GM21447 (cell line): Measurements from ENCODE around the gene DOCK1.
"Not testable (repeated sequence)": the region's sequence is repeated elsewhere in the genome, so short reads cannot be mapped to it uniquely, and the experiment has no call there.

Source experiments
- ATAC-seq: cut with Tn5 transposase; IDR thresholded peaks from one replicate; pipeline ENCODE4 v1.9.1; 2021; ENCODE audit not compliant: unreplicated experiment

DOCK1 gene

DNA sequence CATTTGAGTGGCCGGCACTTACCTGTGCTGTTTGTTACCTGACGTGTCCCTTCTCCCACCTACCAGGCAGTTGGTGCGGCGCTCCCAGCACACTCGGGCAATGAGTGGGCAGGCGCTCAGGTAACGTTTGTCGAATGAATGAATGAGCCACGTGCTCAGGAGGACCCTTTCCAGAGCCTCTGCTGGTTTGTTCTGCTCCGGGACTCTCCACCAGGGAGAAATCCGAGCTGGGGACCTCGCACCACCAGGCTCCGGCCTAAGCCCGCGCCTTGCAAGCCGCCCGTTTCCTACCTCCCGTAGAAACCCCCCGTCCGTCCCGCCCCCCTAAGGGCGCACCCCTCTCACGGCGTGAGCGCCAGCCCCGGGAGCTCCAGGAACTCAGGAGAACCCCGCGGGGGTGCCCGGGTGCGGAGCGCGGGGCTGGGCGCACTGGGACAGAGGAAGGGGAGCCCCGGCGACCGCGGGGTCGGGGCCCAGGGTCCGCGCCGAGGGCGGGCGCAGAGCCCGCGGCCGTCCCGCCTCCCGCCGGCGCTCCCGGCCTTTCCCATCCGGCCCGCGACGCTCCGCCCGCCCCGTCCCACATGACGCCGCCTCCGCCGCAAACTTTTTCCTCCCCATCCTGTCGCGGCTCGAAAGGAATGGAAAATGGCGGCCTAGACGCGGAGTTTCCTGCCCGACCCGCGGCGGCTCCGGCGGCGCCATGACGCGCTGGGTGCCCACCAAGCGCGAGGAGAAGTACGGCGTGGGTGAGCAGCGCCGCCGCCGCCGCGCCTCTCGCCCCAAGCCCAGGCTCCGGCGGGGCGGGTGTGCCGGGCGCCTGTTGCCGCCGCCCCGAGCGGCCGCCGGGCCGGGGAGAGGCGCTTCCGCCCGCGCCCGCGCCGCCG lies at the start of gene DOCK1:
Gene DOCK1, plus strand, starts transcription at position 611 of the 884 bp plus-strand sequence. Its CDS starts 90 bp downstream, at position 701.
- ATAC-seq = no peak

DNA sequence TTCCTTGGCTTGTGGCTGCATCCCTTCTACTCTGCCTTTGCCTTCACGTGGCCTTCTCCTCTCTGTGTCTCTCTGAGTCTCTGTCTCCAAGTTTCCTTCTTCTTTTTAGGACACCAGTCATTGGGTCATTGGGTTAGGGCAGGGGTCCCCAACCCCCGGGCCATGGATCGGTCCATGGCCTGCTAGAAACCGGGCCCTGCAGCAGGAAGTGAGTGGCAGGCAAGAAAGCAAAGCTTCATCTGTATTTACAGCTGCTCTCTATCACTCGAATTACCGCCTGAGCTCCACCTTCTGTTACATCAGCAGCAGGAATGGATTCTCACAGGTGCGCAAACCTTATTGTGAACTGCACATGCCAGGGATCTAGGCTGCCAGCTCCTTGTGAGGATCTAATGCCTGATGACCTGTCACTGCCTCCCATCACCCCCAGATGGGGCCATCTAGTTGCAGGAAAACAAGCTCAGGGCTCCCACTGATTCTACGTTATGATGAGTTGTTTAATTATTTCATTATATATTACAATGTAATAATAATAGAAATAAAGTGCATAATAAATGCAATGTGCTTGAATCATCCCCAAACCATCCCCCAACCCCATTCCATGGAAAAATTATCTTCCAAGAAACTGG lies 47.9 kb upstream of the DOCK1 start:
- no peak for ATAC-seq

- ATAC-seq = no peak
Observed at GRCh38 chr10:126867567-126868365, 37.5 kb upstream of the DOCK1 start.

DNA sequence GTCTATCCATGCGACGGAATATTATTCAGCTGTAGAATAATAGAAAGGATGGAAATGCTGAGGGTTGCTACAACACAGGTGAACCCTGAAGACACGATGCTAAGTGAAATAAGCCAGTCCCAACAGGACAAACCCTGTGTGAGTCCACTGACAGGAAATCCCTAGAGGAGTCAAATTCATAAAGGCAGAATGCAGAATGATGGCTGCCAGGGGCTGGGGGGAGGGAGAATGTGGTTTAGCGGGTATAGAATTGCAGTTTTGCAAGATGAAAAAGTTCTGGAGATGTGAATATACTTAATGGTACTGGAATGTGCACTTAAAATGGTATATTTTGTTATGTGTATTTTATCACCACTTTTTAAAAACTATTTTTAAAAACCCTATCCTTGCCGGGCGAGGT lies 36.9 kb upstream of the DOCK1 start:
- ATAC-seq = no peak

DNA sequence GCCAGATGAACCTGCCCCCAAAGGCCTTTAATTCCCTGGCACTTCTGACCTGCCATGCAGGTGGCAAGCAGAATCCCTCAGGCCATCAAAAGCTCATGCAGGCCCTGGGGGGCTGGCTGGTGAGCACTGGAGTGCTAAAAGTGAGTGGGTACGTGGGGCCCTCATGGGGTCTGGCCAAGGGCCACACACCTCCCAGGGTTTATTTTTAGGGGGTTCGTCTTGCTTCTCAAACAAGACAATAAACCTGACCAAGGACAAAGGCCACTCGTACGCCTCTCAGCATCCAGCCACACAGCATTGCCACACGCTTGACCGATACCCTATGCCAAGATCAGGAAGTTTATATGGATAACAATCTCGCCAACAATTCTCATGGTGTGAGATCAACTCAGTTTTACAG lies 33.1 kb upstream of the DOCK1 start:
- no peak for ATAC-seq

DNA sequence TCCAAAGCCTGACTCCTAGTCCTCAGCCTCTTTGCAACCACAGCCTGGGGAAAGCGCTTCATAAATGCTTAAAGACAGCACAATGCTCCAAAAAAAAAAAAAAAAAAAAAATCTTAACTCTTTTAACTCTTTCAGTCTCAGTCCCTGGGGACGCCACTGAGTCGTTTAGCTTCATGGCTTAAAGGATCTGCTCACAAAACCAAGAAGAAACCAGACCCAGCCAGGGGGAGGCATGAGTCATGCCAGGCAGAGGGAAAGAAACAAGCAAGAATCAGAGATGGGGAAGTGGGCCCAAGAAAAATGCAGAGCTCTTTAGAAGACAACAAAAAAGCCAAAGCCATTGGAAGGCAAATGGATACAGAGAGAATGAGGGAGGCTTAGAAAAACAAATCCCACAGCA lies 32.5 kb upstream of the DOCK1 start:
- no peak for ATAC-seq

GRCh38 chr10:126876456-126876855 lies 28.8 kb upstream of the DOCK1 start:
- ATAC-seq = no peak

- ATAC-seq = no peak
Observed at GRCh38 chr10:126877390-126877789, 27.8 kb upstream of the DOCK1 start.

- ATAC-seq = no peak
Observed at GRCh38 chr10:126878594-126878993, 26.6 kb upstream of the DOCK1 start.

DNA sequence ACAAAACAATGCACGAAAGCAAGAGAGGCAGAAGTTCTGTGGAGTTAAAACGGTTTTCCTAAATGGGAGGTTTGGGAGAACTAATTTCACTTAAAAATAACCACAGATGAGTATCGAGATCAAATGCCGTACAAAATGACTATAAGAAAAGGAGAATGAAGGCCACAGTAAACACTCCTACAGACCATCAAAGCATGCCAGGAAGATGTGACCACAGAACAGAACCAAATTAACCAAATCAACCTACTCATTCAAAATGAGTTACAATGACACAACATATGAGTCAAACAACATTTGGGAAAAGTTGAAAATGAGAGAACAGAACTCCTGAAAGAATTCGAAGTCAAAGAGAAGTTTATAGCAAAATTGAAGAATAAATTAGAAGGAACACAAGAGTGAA lies 24.3 kb upstream of the DOCK1 start:
- ATAC-seq = no peak

- not testable (repeated sequence) for ATAC-seq
Observed at GRCh38 chr10:126882055-126882454, 23.2 kb upstream of the DOCK1 start.

DNA sequence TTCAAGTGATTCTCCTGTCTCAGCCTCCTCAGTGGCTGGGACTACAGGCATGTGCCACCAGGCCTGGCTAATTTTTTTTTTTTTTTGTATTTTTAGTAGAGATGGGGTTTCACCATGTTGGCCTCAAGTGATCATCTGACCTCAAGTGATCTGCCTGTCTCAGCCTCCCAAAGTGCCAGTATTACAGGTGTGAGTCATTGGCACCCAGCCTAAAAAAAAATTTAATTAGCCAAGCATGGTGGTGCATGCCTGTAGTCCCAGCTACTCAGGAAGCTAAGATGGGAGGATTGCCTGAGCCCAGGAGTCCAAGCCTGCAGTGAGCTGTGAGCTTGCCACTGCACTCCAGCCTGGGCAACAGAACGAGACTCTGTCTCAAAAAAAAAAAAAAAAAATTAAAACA lies 16.8 kb upstream of the DOCK1 start:
- ATAC-seq = not testable (repeated sequence)

- no peak for ATAC-seq
Observed at GRCh38 chr10:126889421-126889820, 15.8 kb upstream of the DOCK1 start.

DNA sequence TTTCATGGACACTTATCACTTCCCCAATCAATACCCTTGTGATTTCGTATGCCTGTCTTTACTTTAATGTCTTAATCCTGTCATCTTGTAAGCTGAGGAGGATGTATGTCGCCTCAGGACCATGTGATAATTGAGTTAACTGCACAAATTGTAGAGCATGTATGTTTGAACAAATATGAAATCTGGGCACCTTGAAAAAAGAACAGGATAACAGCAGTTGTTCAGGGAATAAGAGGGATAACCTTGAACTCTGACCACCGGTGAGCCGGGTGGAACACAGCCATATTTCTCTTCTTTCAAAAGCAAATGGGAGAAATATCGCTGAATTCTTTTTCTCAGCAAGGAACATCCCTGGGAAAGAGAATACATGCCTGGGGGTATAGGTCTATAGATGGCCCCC lies 14.4 kb upstream of the DOCK1 start:
- ATAC-seq = not testable (repeated sequence)

- ATAC-seq = no peak
Observed at GRCh38 chr10:126892226-126893175, 12.7 kb upstream of the DOCK1 start.

- no peak for ATAC-seq
Observed at GRCh38 chr10:126893206-126893605, 12.0 kb upstream of the DOCK1 start.

DNA sequence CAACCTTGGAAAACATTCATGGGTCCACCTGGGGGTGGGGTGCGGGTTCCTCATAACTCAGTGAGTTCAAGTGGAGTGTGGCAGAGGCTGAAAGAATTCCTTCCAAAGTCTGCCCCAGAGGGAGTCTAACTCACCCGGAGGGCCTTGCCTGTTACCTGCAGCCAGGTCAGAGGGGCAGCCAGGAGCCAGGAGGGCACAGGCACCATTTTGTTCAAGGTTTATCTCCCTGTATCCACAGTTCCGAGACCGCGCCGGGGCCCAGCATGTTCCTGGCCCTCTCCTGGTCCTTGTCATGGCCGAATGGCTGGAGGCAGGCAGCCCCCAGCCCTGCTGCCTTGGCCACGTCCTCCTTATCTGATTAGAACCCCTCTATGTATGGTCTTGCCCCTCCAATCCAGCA lies 11.4 kb upstream of the DOCK1 start:
- ATAC-seq = no peak

GRCh38 chr10:126895214-126895781 lies 9.9 kb upstream of the DOCK1 start:
- ATAC-seq = no peak

DNA sequence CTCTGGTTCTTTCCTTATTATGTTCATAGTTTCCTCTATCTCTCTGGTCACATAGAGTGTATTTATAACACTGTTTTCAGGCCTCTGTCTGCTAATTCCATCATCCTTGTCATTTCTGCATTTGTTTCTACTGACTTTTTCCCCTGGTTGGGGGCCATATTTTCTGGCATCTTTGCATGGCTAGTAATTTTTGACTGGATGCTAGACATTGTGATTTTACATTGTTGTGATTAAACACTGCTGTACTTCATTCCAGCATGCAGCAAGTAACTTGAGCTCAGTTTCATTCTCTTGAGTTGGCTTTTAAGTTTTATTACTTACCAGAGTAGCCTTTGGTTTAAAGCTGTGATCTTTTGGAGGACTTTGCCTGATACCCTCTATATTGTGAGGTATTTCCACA lies 6.8 kb upstream of the DOCK1 start:
- ATAC-seq = no peak

DNA sequence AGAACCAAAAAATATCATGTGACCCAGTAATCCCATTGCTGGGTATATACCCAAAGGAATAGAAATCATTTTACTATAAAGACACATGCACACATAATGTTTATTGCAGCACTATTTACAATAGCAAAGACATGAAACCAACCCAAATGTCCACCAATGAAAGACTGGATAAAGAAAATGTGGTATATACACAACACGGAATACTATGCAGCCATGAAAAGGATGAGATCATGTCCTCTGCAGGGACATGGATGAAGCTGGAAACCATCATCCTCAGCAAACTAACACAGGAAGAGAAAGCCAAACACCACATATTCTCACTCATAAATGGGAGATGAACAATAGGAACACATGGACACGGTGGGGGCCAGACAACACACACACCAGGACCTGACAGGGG lies 5.7 kb upstream of the DOCK1 start:
- not testable (repeated sequence) for ATAC-seq
